Endothelial cell of umbilical vein (primary cell): ENCODE data around the gene OR1A1. TPM values are rescaled to one million over a fixed set of nuclear protein-coding genes. Genes with fewer than 3 reads are reported as not detected.
"Not testable (repeated sequence)": the region's sequence is repeated elsewhere in the genome, so short reads cannot be mapped to it uniquely, and the experiment has no call there.

Experiments used
- BruUV-seq: library from RNA; stranded (reverse); fragments of 400-500 nt; replicated peaks from 2 replicates; lab custom pipeline; 2021; lab: Mats Ljungman, UMichigan
- CTCF ChIA-PET: fragments of 300-600, 350-600 bp; sonication (Branson Sonifier 250); formaldehyde crosslinking; loops from one replicate; lab custom pipeline; 2021; ENCODE audit warnings: antibody characterized with exemption, inconsistent platforms; lab: Charles Lee
- POLR2A ChIA-PET: fragments of 300-600, 350-600 bp; sonication (Branson Sonifier 250); formaldehyde crosslinking; loops from one replicate; lab custom pipeline; 2021; ENCODE audit warnings: antibody characterized with exemption, inconsistent platforms; lab: Charles Lee
- DNase-seq: peaks from one replicate; pipeline ENCODE4 v3.0.0-alpha.2; 2011; ENCODE audit warnings: low read depth, low spot score
- FAIRE-seq: peaks from 2 replicates; lab custom pipeline; 2011; peaks lifted over from hg19 to GRCh38; lab: Jason Lieb, UNC
- H2AFZ ChIP-seq: 2 replicates; pipeline ENCODE4 v1.6.0; 2012; ENCODE audit warnings: low read depth, low read length, control low read depth, inconsistent platforms
- H3K27ac ChIP-seq: 2 replicates; pipeline ENCODE4 v1.5.1; 2011; ENCODE audit warnings: low read depth, mild to moderate bottlenecking, control low read depth, low read length, moderate library complexity; ENCODE audit not compliant: insufficient read depth
- H3K27me3 ChIP-seq, 2 experiments: 2 replicates each; pipeline versions ENCODE4 v1.6.0 to v1.6.1; 2011; ENCODE audit warnings: low read length in 2 of 2, mixed read lengths in 1 of 2; ENCODE audit not compliant: control insufficient read depth in 2 of 2, insufficient read depth in 2 of 2
- H3K36me3 ChIP-seq, 2 experiments: 2 replicates in 1 of 2; 3 replicates in 1 of 2; pipeline ENCODE4 v1.5.1; 2011; ENCODE audit warnings: low read length in 2 of 2, mild to moderate bottlenecking in 1 of 2, moderate library complexity in 1 of 2; ENCODE audit not compliant: control insufficient read depth in 2 of 2, insufficient read depth in 2 of 2; ENCODE audit errors: extremely low read depth in 1 of 2
- H3K4me1 ChIP-seq: 3 replicates; pipeline ENCODE4 v1.5.1; 2011; ENCODE audit warnings: mild to moderate bottlenecking, low read length; ENCODE audit not compliant: control insufficient read depth, insufficient read depth; ENCODE audit errors: extremely low read depth
- H3K4me2 ChIP-seq: 2 replicates; pipeline ENCODE4 v1.6.1; 2011; ENCODE audit warnings: low read length, control low read depth, mixed read lengths; ENCODE audit not compliant: insufficient read depth
- H3K4me3 ChIP-seq, 3 experiments: fragments of 200-600 bp in 1 of 3; sonication (generic), shearing (Covaris generic) in 1 of 3; replicated peaks in 1 of 3; 2 replicates each; pipeline ENCODE4 v1.5.1; 2011 to 2016; ENCODE audit warnings: control low read depth in 3 of 3, low read length in 3 of 3, mild to moderate bottlenecking in 2 of 3, inconsistent platforms in 1 of 3, low read depth in 1 of 3, moderate library complexity in 1 of 3; ENCODE audit not compliant: insufficient read depth in 1 of 3
- H3K79me2 ChIP-seq: 2 replicates; pipeline ENCODE4 v1.6.0; 2012; ENCODE audit warnings: low read length, inconsistent platforms; ENCODE audit not compliant: control insufficient read depth, insufficient read depth
- H3K9ac ChIP-seq: replicated peaks from 2 replicates; pipeline ENCODE3; 2011; ENCODE audit warnings: low read length, control low read depth; ENCODE audit not compliant: insufficient read depth; ENCODE audit errors: extremely low read depth
- H3K9me1 ChIP-seq: replicated peaks from 3 replicates; pipeline ENCODE4 v1.6.0; 2011; ENCODE audit warnings: mild to moderate bottlenecking, low read length; ENCODE audit not compliant: control insufficient read depth, insufficient read depth; ENCODE audit errors: extremely low read depth
- H3K9me3 ChIP-seq: replicated peaks from 2 replicates; pipeline ENCODE4 v1.5.1; 2012; ENCODE audit warnings: low read length, inconsistent platforms; ENCODE audit not compliant: control insufficient read depth, insufficient read depth
- H4K20me1 ChIP-seq: replicated peaks from 2 replicates; pipeline ENCODE3; 2011; ENCODE audit warnings: mild to moderate bottlenecking, low read length; ENCODE audit not compliant: control insufficient read depth, insufficient read depth; ENCODE audit errors: extremely low read depth
- dilution Hi-C: fragments of 300-500 bp; cut with MboI; formaldehyde crosslinking; loops from one replicate; pipeline ENCODE4 v1.15.0; 2019; ENCODE audit warnings: low sequenced_read_pairs; ENCODE audit not compliant: extremely low pct_ligation_motif_present
- intact Hi-C: fragments of 100-400 bp; cut with micrococcal nuclease; formaldehyde crosslinking; loops from one replicate; pipeline ENCODE4 v1.10.0; 2022
- polyA plus RNA-seq, 4 experiments: library from polyadenylated mRNA; depleted of rRNA in 3 of 4; stranded (reverse) in 3 of 4; unstranded in 1 of 4; fragments of >200 nt; gene quantifications; 2 replicates each; pipeline versions ENCODE4 v1.2.1 to v1.2.3, GENCODE V29; 2011 to 2012; ENCODE audit warnings: missing spikeins in 1 of 4
- total RNA-seq: library from RNA; stranded (reverse); gene quantifications from 2 replicates; pipeline ENCODE4 v1.2.3, GENCODE V29; 2021

The OR1A1 gene
- total and polyA plus RNA-seq, 2 donors (not counting 3 experiments of a cell fraction or from before 2014, with no cell fraction given): not detected

DNA sequence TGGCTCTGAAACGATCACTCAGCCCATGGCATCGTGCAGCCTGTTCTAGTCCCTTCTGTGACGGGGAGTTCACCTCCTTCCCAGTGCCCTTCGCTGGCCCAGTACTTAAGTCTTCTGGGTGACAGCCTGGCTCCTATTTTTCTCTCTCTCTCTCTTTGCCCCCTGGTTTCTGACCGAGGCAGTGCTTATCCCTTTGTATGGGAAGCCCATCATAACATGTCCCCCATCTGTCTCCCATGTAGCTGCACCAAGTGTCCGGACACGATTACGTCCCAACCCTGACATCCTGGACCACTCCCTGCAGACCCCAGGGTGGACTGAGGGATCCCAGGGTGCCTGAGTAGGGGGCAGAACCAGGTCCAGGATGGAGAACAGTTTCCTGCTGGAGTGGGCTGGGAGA lies 24.8 kb downstream of the OR1A1 start:
- H4K20me1 ChIP-seq, CTCF ChIA-PET, H3K36me3 ChIP-seq, DNase-seq, H3K4me1 ChIP-seq, H3K9me3 ChIP-seq, FAIRE-seq, H3K9me1 ChIP-seq, H3K9ac ChIP-seq, H2AFZ ChIP-seq, H3K4me2 ChIP-seq, dilution Hi-C loops, intact Hi-C loops, H3K79me2 ChIP-seq, H3K4me3 ChIP-seq, POLR2A ChIA-PET, BruUV-seq, H3K27ac ChIP-seq, H3K27me3 ChIP-seq: not testable (repeated sequence)

DNA sequence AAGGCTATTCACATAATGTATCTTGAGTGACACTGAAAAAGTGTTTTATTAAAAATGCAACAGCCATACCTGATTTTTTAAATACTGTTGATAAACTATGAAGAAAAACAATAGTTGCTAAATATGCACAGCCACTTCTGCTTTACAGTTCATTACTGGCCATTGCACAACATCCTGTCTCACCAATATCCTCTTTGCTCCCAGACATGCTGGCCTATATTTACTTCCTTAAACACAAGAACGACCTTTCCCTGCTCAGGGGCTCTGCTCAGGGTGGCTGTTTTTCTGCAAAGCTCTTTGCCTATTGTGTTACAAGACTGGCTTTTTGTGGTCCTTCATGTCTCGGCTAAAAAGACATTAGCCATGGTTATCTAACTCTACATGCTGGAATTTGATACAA lies 31.2 kb downstream of the OR1A1 start:
- POLR2A ChIA-PET, H3K79me2 ChIP-seq, H3K4me3 ChIP-seq, H3K9me1 ChIP-seq, H3K9ac ChIP-seq, H3K9me3 ChIP-seq, H4K20me1 ChIP-seq, H3K4me2 ChIP-seq, H3K27me3 ChIP-seq, H3K4me1 ChIP-seq, DNase-seq, BruUV-seq, H3K36me3 ChIP-seq, CTCF ChIA-PET, intact Hi-C loops, H2AFZ ChIP-seq, H3K27ac ChIP-seq, dilution Hi-C loops: not testable (repeated sequence)
- FAIRE-seq: peak; percentile 33

DNA sequence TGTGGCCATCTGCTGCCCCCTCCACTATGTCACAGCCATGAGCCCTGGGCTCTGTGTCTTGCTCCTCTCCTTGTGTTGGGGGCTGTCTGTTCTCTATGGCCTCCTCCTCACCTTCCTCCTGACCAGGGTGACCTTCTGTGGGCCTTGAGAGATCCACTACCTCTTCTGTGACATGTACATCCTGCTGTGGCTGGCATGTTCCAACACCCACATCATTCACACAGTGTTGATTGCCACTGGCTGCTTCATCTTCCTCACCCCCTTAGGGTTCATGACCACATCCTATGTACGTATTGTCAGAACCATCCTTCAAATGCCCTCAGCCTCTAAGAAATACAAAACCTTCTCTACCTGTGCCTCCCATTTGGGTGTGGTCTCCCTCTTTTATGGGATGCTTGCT lies 33.6 kb downstream of the OR1A1 start:
- H3K4me1 ChIP-seq, intact Hi-C loops, BruUV-seq, H3K36me3 ChIP-seq, dilution Hi-C loops, H3K79me2 ChIP-seq, DNase-seq, FAIRE-seq, POLR2A ChIA-PET, H4K20me1 ChIP-seq, H3K27me3 ChIP-seq, H2AFZ ChIP-seq, CTCF ChIA-PET, H3K4me3 ChIP-seq, H3K9ac ChIP-seq, H3K27ac ChIP-seq, H3K4me2 ChIP-seq, H3K9me3 ChIP-seq, H3K9me1 ChIP-seq: not testable (repeated sequence)

DNA sequence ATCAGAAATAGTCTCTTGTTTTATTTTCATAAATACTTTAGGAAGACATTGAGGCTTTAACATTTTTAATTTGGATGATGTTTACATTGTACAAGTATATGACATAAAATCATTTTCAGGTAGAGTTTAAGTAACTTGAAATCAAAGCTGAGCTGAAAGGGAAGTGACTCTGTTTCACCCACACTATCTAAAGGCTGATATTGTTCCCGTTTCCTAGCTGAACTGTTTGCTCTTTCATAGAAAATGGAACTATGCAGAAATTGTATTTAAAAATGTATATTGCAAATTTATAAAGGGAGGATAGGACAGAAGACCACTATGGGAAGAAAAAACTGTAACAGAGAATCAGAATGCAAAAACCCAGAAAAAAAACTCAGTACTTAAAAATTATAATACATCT lies 37.4 kb downstream of the OR1A1 start:
- H3K4me1 ChIP-seq, H3K4me2 ChIP-seq, FAIRE-seq, dilution Hi-C loops, H4K20me1 ChIP-seq, H3K36me3 ChIP-seq, H2AFZ ChIP-seq, H3K79me2 ChIP-seq, H3K9ac ChIP-seq, H3K9me3 ChIP-seq, H3K4me3 ChIP-seq, H3K9me1 ChIP-seq, intact Hi-C loops, H3K27ac ChIP-seq, POLR2A ChIA-PET, BruUV-seq, H3K27me3 ChIP-seq, DNase-seq, CTCF ChIA-PET: not testable (repeated sequence)
